Astrocyte of the cerebellum (primary cell): Measurements from ENCODE around the gene PSMB7.

Source experiments
- DNase-seq: peaks from one replicate; pipeline ENCODE4 v3.0.0-alpha.2; 2011; ENCODE audit warnings: low read depth
- H3K4me3 ChIP-seq: 2 replicates; pipeline ENCODE4 v1.5.1; 2011; ENCODE audit warnings: mild to moderate bottlenecking, low read depth, low read length, moderate library complexity
- in situ Hi-C: cut with HindIII; loops from 2 replicates; pipeline ENCODE4 v1.10.0; 2017; ENCODE audit warnings: low sequenced_read_pairs
- TF ChIP-seq, protein P1 (sequence below): IDR thresholded peaks from 2 replicates; pipeline ENCODE4 v1.5.1; 2012; ENCODE audit warnings: low read length, low read depth, moderate library complexity, mild to moderate bottlenecking; ENCODE audit errors: missing control alignments

Gene PSMB7

GRCh38 chr9:124326378-124326777 lies 88.9 kb downstream of the PSMB7 start:
- in situ Hi-C loops: no loop called here
- DNase-seq: no peak
- H3K4me3 ChIP-seq: no peak overlapping the region
- TF ChIP-seq, protein P1, sequence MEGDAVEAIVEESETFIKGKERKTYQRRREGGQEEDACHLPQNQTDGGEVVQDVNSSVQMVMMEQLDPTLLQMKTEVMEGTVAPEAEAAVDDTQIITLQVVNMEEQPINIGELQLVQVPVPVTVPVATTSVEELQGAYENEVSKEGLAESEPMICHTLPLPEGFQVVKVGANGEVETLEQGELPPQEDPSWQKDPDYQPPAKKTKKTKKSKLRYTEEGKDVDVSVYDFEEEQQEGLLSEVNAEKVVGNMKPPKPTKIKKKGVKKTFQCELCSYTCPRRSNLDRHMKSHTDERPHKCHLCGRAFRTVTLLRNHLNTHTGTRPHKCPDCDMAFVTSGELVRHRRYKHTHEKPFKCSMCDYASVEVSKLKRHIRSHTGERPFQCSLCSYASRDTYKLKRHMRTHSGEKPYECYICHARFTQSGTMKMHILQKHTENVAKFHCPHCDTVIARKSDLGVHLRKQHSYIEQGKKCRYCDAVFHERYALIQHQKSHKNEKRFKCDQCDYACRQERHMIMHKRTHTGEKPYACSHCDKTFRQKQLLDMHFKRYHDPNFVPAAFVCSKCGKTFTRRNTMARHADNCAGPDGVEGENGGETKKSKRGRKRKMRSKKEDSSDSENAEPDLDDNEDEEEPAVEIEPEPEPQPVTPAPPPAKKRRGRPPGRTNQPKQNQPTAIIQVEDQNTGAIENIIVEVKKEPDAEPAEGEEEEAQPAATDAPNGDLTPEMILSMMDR: no peak

DNA sequence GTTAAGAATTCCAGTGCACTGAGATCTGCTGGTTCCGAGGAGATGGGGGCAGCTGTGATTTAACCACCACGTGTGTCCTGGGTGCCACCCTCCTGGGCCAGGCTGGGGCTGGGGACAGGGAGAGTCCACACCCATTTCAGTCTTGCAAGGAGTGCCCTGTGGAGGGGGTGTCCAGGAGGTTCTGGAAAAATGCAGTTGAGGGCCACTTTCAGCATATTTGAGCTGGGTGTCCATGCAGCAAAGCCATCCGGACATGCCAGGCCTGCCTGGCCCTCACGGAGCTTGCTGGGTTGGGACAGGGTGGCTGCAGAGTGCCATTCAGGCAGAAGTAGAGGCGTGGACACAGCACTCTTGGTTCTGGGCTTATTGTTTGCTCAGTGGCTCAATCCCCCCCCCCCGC lies 89.4 kb downstream of the PSMB7 start:
- TF ChIP-seq, protein P1: no peak
- H3K4me3 ChIP-seq: no peak overlapping the region
- in situ Hi-C loops: no loop called here
- no peak for DNase-seq

DNA sequence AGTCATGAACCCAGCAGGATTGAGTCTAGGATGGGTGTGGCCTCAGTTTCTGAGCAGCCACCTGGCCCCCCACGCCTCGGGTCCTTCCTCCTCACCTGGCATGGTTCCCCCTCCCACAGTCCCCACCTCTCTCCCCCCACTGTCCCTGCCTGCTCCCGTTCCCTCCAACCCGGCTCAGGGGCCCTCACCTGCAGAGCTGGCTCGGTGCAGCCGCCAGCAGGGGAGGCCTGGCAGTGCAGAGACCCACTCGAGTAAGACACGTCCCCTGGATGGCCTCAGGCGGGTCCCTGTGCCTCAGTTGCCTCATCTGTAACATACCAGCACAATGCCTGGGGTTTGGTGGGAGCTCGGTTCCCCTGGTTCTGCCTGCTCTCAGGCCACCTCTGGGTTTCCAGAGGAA lies 91.3 kb downstream of the PSMB7 start:
- no peak overlapping the region for H3K4me3 ChIP-seq
- in situ Hi-C loops: no loop called here
- TF ChIP-seq, protein P1: no peak
- DNase-seq: no peak

DNA sequence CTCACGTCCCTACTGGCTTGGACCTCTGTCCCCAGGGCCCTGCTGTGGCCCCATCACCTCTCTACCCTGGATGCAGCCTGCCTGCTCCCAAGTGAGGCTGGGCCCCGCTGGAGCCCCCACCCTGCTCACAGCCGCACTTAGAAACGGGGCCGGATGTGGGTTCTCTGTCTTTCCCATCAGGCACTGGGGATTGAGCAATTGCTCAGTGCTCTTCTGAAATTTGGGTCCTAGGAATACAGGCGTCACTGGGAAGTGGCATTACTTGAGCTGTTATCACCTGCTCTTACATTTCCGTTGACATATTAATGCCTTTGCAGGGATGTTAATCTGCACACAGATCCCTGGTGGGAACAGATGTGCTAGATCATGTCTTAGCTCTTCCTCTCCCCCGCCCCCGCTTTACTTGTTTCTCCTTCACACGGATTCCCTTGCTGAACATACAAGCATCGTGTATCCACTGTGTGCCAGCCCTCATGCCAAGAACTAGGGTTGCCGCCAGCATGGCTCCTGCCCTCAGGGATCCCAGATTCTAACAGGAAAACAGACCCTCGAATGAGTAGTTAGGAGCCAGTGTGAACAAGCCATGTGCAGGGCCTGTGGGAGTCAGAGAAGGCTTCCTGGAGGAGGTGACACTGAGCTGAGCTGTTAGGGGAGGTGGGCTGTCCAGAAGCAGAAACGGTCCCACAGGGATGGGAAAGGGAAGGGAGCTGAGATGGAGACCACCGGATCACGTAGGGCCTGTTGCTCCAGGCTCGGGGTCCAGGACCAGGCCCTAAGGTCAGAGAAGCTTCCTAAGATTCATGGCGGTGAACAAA lies 92.4 kb downstream of the PSMB7 start:
- H3K4me3 ChIP-seq: no peak overlapping the region
- TF ChIP-seq, protein P1: no peak
- DNase-seq: no peak
- in situ Hi-C loops: no loop called here

GRCh38 chr9:124321935-124322334 lies 93.3 kb downstream of the PSMB7 start:
- in situ Hi-C loops: no loop called here
- H3K4me3 ChIP-seq: no peak overlapping the region

DNA sequence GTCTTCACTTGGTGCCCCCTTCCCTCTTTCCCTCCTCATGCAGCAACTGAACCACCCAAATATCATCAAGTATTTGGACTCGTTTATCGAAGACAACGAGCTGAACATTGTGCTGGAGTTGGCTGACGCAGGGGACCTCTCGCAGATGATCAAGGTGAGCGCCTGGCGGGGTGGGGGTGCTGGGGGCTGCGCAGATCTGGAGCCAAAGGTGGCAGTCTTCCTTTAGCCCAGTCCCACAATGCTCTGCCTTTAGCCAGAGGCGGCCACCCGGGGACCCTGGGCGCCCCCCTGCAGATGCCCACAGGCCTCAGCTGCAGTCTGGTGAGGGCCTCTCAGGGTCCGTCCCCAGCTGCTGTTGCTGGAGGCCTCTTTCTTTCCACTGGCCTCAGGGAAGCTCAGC lies 93.8 kb downstream of the PSMB7 start:
- TF ChIP-seq, protein P1: no peak
- no peak overlapping the region for H3K4me3 ChIP-seq
- DNase-seq: no peak
- in situ Hi-C loops: no loop called here

More at GRCh38 chr9:124321935-124322334, 93.3 kb downstream of the PSMB7 start:
- no peak for DNase-seq
- TF ChIP-seq, protein P1: no peak
